Skeletal muscle tissue (tissue), 4 donors: Measurements from ENCODE around the gene SPRR2E. TPM values are rescaled to one million over a fixed set of nuclear protein-coding genes. Genes with fewer than 3 reads are reported as not detected.
"Not testable (repeated sequence)": the region's sequence is repeated elsewhere in the genome, so short reads cannot be mapped to it uniquely, and the experiment has no call there.

Source experiments
- H3K27ac ChIP-seq: one replicate; pipeline ENCODE4 v1.7.0; 2013; ENCODE audit warnings: mild to moderate bottlenecking, low read depth, low read length, inconsistent platforms
- H3K27me3 ChIP-seq, 3 donors: one replicate each; pipeline ENCODE4 v1.7.0; 2013; ENCODE audit warnings: low read length in 3 of 3; ENCODE audit not compliant: control insufficient read depth in 3 of 3, insufficient read depth in 3 of 3
- H3K36me3 ChIP-seq, 3 donors: one replicate each; pipeline ENCODE4 v1.7.0; 2013; ENCODE audit warnings: low read length in 3 of 3; ENCODE audit not compliant: control insufficient read depth in 3 of 3, insufficient read depth in 3 of 3
- H3K4me1 ChIP-seq, 3 donors: one replicate each; pipeline ENCODE4 v1.7.0; 2013; ENCODE audit warnings: low read length in 3 of 3, mild to moderate bottlenecking in 3 of 3; ENCODE audit not compliant: control insufficient read depth in 3 of 3, insufficient read depth in 3 of 3
- H3K4me3 ChIP-seq, 3 donors: one replicate each; pipeline ENCODE4 v1.7.0; 2013; ENCODE audit warnings: low read length in 3 of 3
- H3K9ac ChIP-seq, 3 donors: one replicate each; pipeline ENCODE4 v1.7.0; 2013; ENCODE audit warnings: low read length in 3 of 3, mild to moderate bottlenecking in 3 of 3, moderate library complexity in 2 of 3, low read depth in 1 of 3
- H3K9me3 ChIP-seq, 3 donors: one replicate each; pipeline ENCODE4 v1.7.0; 2013; ENCODE audit warnings: low read length in 3 of 3; ENCODE audit not compliant: control insufficient read depth in 3 of 3
- total RNA-seq: library from RNA; depleted of rRNA; stranded (reverse); fragments of >200 nt; gene quantifications from one replicate; pipeline ENCODE4 v1.2.3, GENCODE V29; 2014
- donor health status: Osteomylitis.

The SPRR2E gene
- total RNA-seq, 1 donor from 2014 or later = not detected

DNA sequence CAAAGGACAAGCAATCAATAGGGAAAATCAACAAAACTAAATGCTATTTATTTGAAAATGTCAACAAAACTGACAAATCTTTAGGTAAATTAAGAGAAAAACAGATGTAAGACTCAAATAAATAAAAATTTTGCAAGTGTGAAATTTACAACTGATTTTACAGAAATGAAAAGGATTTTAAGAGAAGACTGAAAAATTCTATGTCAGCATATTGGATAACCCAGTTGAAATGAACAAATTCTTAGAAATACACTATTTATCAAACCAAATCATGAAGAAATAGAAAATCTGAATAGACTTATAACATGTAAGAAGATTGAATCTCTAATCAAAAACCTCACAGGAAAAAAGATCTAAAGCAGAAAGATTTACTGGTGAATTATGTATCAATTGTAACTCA, 26.6 kb upstream of the SPRR2E start:
- no peaks in the 10 kb centered on the region for H3K4me1 ChIP-seq
- H3K4me3 ChIP-seq = no peak overlapping the region
- H3K27ac ChIP-seq = no peak overlapping the region
- H3K27me3 ChIP-seq = no peaks in the 10 kb centered on the region
- no peak overlapping the region for H3K9ac ChIP-seq
- no peaks in the 10 kb centered on the region for H3K36me3 ChIP-seq
- H3K9me3 ChIP-seq = no peaks in the 10 kb centered on the region

DNA sequence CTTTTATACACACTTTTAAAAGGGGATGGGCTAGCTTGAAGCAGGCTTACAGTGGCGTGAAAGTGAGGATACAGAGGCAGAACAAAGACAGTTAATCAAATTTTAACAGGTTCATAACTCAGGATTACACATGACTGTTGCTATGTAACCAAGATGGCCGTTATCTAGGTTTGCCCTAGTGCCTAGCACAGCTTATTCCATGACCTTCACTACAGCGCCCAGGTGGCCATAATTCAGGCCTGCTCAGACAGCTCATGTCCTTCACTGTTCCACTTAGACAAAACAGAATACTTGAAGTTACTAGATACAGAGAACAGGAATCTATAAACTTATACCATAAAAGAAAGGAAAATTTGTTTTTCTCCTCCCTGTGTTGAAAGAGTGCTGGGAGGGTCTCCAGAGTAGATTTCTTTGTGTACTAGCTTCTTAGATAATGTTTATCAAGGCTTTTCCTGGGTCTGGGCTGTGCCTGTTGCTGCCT, 25.2 kb upstream of the SPRR2E start:
- Histone ChIP-seq H3K4me3 (no peak overlapping the region), H3K36me3 (no peaks in the 10 kb centered on the region), H3K27ac (no peak overlapping the region), H3K27me3 (no peaks in the 10 kb centered on the region), H3K9ac (no peak overlapping the region), H3K4me1 (no peaks in the 10 kb centered on the region), H3K9me3 (no peaks in the 10 kb centered on the region)

DNA sequence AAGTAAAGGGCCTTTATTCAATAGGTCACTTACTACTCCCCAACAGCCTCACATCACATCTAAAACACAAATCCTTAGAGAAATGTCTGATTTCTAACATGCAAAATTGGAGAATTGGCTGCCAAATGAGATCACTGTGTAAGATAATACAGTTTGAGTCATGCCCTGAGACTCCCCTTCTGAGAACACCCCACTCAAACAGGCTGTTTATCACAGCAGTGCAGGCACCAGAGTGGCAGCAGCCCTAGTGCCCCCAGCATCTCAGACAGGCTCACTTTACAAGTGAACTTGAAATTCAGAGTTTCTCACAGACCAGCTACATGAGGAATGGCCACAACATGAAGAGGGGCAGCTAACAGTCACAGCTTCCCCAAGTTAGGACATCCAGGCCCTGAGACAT, 20.9 kb upstream of the SPRR2E start:
- not testable (repeated sequence) for H3K4me3 ChIP-seq, H3K36me3 ChIP-seq, H3K9me3 ChIP-seq, H3K9ac ChIP-seq, H3K27ac ChIP-seq, H3K4me1 ChIP-seq, H3K27me3 ChIP-seq

DNA sequence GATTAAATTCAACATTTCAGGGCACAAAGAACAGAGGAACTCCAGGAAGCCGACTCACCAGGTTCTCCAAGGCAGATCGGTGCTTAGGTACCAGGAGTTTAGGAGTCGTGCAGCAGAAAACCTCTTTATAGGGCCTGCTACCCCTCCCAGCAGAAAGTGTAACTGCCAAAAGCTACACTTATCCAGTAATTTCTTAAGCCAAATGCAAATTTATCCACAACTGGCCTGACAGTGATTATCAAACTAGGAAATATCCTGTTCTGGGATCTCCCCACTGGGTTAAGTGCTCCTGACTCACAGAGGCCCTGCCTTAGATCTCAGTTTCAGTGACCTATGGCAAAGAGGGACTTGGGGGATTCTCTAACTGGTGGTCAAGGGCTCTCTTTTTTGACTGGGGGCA, 19.1 kb upstream of the SPRR2E start, which contains the start of gene SPRR2F:
Gene SPRR2F, minus strand, starts transcription at position 101 of the 400 bp plus-strand sequence. CDS start 783 bp downstream, outside the sequence.
- no peaks in the 10 kb centered on the region for H3K36me3 ChIP-seq
- H3K9me3 ChIP-seq = no peaks in the 10 kb centered on the region
- H3K4me1 ChIP-seq = no peaks in the 10 kb centered on the region
- H3K9ac ChIP-seq = no peak within 1 kb of the TSS
- no peak within 1 kb of the TSS for H3K27ac ChIP-seq
- H3K27me3 ChIP-seq = no peaks in the 10 kb centered on the region
- H3K4me3 ChIP-seq = no peak within 1 kb of the TSS

DNA sequence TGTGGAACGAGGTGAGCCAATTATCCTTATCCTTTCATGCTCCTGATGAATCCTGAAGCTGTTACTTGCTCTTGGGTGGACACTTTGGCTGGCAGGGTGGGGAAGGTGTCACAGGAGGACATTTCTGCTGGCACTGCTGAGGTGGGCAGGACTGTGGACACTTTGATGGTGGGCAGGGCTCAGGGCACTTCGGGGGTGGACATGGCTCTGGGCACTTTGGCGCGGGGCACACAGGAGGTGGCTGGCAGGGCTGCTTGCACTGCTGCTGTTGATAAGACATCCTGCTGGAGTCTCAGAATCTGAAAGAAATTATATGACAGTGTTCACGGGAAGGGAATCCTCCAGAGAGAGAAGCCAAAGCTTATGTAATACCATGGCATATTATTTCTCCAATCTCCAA, 18.1 kb upstream of the SPRR2E start:
- H3K4me3 ChIP-seq, H3K9me3 ChIP-seq, H3K9ac ChIP-seq, H3K4me1 ChIP-seq, H3K27ac ChIP-seq, H3K27me3 ChIP-seq, H3K36me3 ChIP-seq: not testable (repeated sequence)

DNA sequence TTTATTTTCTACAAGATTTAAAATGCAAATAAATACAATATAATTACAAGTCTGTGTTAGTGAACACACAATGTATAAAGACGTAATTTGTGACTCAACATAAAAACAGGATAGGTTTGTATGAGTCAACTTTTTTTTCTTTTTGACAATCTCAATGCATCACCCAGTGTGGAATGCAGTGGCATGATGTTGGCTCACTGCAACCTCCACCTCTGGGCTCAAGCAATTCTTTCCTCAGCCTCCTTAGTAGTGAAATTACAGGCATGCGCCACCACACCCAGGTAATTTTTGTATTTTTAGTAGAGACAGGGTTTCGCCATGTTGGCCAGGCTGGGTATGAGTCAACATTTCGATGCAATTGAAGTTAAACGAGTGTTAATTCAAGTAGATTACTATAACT, 5.9 kb upstream of the SPRR2E start:
- Histone ChIP-seq H3K36me3 (no peaks in the 10 kb centered on the region), H3K27ac (no peak overlapping the region), H3K9ac (no peak overlapping the region), H3K27me3 (no peaks in the 10 kb centered on the region), H3K4me3 (no peak overlapping the region), H3K4me1 (no peaks in the 10 kb centered on the region), H3K9me3 (peaks cover 0 to 2% (median 0%) of the 10 kb centered on the region in 3 donors)

DNA sequence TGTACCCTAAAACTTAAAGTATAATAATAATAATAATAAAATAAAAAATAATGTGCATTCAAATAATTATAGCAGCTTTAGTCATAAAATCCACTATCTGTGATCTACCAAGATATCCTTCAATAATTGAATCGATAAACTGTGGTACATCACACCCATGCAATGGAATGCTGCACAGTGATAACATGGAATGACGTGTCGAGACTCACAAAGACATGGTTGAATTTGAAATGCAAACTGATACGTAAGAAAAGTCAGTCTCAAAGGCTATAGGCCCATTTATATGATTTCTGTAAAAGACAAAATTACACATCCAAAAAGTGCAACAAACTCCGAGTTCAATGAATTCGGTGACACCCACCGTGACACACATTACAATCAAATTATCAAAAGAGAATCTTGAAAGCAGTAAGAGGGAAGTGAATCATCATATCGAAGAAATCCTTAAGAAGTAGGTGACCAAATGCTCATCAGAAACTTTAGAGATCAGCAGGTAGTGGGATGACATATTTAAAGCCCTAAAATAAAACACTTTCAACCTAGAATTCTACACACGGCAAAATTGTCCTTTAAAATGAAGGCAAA, 5.2 kb upstream of the SPRR2E start:
- no peaks in the 10 kb centered on the region for H3K27me3 ChIP-seq
- peaks cover 0 to 2% (median 0%) of the 10 kb centered on the region in 3 donors for H3K9me3 ChIP-seq
- H3K9ac ChIP-seq = no peak overlapping the region
- H3K36me3 ChIP-seq = no peaks in the 10 kb centered on the region
- no peak overlapping the region for H3K27ac ChIP-seq
- no peaks in the 10 kb centered on the region for H3K4me1 ChIP-seq
- no peak overlapping the region for H3K4me3 ChIP-seq

DNA sequence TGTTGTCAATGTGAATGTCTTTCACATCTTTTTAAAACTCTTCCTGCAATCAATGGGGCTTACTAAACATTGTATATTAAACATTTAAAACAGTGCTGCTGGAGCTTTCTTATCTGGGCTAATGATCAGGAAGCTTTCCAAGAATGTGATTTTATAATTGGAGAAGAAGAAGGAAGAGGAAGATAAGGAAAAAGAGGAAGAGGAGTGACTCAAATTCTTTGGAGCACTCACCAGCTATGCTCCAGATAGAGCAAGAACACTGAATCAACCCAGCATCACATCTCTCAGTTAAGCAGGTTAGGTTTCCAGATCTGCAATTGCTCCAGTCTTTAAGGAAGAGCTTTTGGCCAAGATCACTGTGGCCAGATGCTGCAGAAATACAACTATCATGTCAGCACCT, 1.4 kb upstream of the SPRR2E start:
- Histone ChIP-seq H3K9ac (no peak overlapping the region), H3K9me3 (no peaks in the 10 kb centered on the region), H3K36me3 (no peaks in the 10 kb centered on the region), H3K4me3 (no peak overlapping the region), H3K27ac (no peak overlapping the region), H3K27me3 (no peaks in the 10 kb centered on the region), H3K4me1 (no peaks in the 10 kb centered on the region)

DNA sequence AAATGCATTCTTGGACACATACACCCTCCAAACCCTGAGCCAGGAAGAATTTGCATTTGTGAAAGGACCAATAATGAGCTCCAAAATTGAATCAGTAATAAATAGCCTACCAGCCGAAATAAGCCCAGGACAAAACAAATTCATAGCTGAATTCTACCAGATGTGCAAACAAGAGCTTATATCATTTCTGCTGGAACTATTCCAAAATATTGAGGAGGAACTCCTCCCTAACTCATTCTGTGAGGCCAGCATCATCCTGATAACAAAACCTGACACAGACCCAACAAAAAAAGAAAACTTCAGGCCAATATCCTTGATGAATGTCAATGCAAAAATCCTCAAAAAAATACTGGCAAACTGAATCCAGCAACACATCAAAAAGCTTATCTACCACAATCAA, 6.7 kb downstream of the SPRR2E start:
- H3K4me3 ChIP-seq = no peak overlapping the region
- no peaks in the 10 kb centered on the region for H3K4me1 ChIP-seq
- H3K27me3 ChIP-seq = no peaks in the 10 kb centered on the region
- no peak overlapping the region for H3K27ac ChIP-seq
- no peak overlapping the region for H3K9ac ChIP-seq
- peaks cover 0 to 3% (median 0%) of the 10 kb centered on the region in 3 donors for H3K9me3 ChIP-seq
- no peaks in the 10 kb centered on the region for H3K36me3 ChIP-seq

DNA sequence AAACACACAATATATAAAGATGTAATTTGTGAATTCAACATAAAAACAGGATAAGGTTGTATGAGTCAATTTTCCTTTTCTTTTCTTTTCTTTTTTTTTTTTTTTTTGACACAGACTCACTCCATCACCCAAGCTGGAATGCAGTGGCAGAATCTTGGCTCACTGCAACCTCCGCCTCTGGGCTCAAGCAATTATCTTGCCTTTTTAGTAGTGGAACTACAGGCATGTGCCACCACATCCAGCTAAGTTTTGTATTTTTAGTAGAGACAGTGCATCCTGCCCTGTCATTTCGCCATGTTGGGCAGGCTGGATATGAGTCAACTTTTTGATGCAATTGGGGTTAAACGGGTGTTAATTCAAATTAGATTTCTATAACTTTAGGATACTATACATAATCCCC, 12.6 kb downstream of the SPRR2E start:
- Histone ChIP-seq H3K9me3 (peaks cover 0 to 3% (median 0%) of the 10 kb centered on the region in 3 donors), H3K27ac (no peak overlapping the region), H3K36me3 (no peaks in the 10 kb centered on the region), H3K4me1 (no peaks in the 10 kb centered on the region), H3K4me3 (no peak overlapping the region), H3K27me3 (no peaks in the 10 kb centered on the region), H3K9ac (no peak overlapping the region)
